ENCODE data around the gene TMEM167B.

TMEM167B gene

DNA sequence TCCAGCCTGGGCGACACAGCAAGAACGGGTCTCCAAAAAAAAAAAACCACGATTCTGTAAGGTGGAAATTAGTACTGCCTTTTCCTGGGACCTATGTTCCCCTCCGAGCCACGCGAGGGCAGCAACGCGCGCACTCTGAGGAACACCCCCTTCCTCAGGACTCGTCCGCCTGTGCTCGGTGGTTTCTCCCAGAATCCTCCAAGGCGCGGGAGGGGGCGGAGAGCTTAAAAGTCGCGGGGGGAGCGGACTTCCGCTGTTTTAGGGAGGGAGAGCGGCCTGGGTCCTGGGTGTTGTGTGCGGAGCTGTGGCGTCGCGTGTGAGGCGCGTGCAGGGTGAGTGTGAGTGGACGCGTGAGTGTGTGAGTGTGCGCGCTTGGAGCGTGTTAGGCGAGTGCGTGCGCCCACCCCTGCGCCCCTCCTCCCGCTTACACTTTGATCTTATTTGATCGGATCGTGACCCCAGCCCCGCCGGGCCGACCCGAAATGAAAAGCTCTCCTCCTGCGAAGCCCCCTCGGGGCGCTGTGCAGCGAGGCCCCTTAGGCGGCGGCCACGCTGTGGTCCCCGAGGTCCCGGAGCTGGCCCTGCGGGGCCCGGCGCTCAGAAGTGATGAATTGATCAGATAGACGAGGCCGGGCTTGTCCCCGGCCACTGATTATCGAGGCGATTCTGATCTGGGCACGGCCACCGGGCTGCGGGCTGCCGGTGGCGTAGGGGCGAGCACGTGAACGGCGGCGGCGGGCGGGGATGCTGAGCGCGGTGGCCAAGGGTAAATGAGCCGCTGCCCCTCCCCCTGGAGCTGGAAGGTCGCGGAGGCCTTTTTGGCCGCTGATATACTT, 9.6 kb downstream of the TMEM167B start:
- in situ Hi-C loops (cut with MboI; ENCODE audit: low sequenced_read_pairs, unreplicated experiment): loop anchor here (25.0 kb wide), 1 partner anchor 263 kb away; no protein-coding TSS in a partner anchor
- peak; percentile 96 for DNase-seq (ENCODE audit: low spot score)
- TF ChIP-seq, protein P1, sequence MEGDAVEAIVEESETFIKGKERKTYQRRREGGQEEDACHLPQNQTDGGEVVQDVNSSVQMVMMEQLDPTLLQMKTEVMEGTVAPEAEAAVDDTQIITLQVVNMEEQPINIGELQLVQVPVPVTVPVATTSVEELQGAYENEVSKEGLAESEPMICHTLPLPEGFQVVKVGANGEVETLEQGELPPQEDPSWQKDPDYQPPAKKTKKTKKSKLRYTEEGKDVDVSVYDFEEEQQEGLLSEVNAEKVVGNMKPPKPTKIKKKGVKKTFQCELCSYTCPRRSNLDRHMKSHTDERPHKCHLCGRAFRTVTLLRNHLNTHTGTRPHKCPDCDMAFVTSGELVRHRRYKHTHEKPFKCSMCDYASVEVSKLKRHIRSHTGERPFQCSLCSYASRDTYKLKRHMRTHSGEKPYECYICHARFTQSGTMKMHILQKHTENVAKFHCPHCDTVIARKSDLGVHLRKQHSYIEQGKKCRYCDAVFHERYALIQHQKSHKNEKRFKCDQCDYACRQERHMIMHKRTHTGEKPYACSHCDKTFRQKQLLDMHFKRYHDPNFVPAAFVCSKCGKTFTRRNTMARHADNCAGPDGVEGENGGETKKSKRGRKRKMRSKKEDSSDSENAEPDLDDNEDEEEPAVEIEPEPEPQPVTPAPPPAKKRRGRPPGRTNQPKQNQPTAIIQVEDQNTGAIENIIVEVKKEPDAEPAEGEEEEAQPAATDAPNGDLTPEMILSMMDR (IDR thresholded peaks at IDR 0.05; ENCODE audit: borderline replicate concordance, control extremely low read depth, extremely low read depth, insufficient read depth, missing control alignments): peak; percentile 87

DNA sequence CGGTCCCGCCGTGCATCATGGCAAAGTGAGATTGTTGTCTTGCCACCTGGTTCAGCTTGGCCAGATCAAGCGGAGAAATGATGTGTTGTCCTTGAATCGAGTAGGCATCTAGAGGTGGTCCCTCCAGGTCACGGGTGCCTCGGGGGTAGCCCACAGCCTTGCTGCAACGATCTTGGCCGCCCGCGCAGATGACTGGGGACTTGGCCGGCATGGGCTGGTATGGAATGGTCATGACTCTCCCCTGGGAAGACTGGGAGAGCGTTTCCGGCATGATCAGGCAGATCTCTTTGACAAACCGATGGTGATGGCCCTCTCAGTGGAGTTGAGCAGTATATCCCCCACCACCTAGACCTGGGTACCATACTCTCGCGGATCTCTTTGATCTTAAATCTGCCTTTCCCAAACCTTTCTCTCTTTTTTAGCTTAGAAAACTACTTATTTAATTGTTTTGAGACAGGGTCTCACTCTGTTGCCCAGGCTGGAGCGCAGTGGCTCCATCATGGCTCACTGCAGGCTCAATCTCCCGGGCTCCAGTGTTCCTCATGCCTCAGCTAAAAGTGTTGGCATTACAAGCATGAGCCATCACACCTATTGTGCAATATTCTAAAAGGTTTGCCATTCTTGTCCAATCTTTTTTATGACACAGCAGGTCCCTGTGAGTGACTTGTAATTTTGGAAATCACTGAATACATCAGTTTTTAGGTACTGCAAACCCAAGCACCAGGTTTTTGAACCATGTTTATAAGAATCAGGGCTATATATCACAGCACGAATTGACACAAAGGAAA, 14.0 kb downstream of the TMEM167B start:
- no peak for DNase-seq (ENCODE audit: low spot score)

DNA sequence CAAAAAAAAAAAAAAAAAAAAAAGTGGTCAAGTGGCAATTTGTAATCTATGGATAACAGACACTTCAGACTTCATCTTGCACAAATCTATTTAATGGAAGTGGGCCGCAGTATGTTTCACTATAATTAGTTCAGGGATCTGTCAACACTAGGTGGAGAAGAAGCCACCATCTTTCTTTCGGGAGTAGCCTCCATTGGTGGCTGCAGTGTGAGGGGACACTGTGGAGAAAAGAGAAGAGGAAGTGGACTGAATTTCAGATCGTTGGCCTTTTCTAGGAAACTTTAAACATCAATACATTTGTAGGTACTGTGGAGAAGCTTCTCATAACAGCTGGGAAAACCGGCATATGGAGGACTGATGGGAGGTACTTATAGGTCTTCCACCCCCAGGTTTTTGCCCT, 15.3 kb downstream of the TMEM167B start:
- in situ Hi-C loops (cut with MboI; ENCODE audit: low sequenced_read_pairs, unreplicated experiment): loop anchor here (25.0 kb wide), 1 partner anchor 269 kb away; no protein-coding TSS in a partner anchor
- TF ChIP-seq, protein P1 (IDR thresholded peaks at IDR 0.05; ENCODE audit: borderline replicate concordance, control extremely low read depth, extremely low read depth, insufficient read depth, missing control alignments): no peak
- no peak for DNase-seq (ENCODE audit: low spot score)

More for the DNA sequence above, 14.0 kb downstream of the TMEM167B start:
- in situ Hi-C loops (cut with MboI; ENCODE audit: low sequenced_read_pairs, unreplicated experiment): loop anchor here (25.0 kb wide), 1 partner anchor 267 kb away; no protein-coding TSS in a partner anchor
- TF ChIP-seq, protein P1 (IDR thresholded peaks at IDR 0.05; ENCODE audit: borderline replicate concordance, control extremely low read depth, extremely low read depth, insufficient read depth, missing control alignments): no peak

GRCh38 chr1:109107785-109108184, 17.2 kb downstream of the TMEM167B start:
- TF ChIP-seq, protein P1 (IDR thresholded peaks at IDR 0.05; ENCODE audit: borderline replicate concordance, control extremely low read depth, extremely low read depth, insufficient read depth, missing control alignments): no peak
- no peak for DNase-seq (ENCODE audit: low spot score)
- in situ Hi-C loops (cut with MboI; ENCODE audit: low sequenced_read_pairs, unreplicated experiment): loop anchor here (25.0 kb wide), 1 partner anchor 270 kb away; no protein-coding TSS in a partner anchor

DNA sequence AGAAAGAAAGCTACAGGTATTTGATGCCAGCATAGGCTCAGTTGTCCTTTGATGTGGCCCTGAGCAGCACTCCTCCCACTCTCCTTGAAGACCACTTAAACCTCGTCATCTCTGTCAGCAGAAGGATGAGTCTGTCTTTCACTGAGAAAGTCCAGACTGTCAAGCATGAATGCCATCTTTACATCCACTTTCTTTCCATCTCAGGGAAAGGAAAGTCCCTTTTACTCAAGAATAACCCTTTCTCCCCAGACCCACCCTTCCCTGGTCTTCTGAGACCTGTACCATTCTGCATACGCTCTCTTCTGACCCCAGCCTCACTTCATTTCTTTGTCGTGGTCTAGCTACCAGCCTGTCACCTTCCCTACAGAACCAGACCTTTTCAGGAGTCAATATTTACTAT, 19.3 kb downstream of the TMEM167B start:
- DNase-seq (ENCODE audit: low spot score): no peak
- TF ChIP-seq, protein P1 (IDR thresholded peaks at IDR 0.05; ENCODE audit: borderline replicate concordance, control extremely low read depth, extremely low read depth, insufficient read depth, missing control alignments): no peak
- in situ Hi-C loops (cut with MboI; ENCODE audit: low sequenced_read_pairs, unreplicated experiment): loop anchor here (10.0 to 25.0 kb wide), 2 partner anchors 75 to 273 kb away; no protein-coding TSS in a partner anchor

DNA sequence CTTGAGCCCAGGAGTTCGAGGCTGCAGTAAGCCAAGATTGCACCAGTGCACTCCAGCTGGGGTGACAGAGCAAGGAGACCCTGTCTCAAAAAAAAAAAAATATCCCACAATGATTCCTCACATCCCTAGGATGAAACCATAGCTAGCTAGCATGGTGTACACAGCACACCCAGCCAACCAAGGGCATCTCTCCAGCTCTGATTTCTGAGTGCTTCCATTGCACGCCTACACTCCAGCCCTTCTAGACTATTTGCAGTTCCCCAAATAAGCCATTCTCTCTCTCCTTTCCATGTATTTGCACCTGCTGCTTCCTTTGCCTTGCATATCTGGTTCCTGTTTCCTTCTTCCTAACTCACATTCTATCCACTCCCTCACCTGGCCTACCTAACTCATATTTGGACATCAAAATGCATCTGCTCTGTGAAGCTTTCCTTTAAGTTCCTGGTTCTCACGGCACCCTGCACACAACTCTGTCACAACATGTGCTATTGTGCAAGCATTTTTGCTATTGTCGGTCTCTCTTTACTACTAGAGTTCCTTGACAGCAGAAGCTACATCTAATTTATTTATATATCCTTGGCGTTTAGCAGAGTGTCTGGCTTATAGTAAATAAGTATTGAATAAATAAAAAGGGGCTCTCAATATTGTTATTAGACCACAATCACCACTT, 21.0 kb downstream of the TMEM167B start:
- DNase-seq (ENCODE audit: low spot score): no peak
- in situ Hi-C loops (cut with MboI; ENCODE audit: low sequenced_read_pairs, unreplicated experiment): loop anchor here (10.0 to 25.0 kb wide), 2 partner anchors 73 to 274 kb away; no protein-coding TSS in a partner anchor
- TF ChIP-seq, protein P1 (IDR thresholded peaks at IDR 0.05; ENCODE audit: borderline replicate concordance, control extremely low read depth, extremely low read depth, insufficient read depth, missing control alignments): no peak
